HK-2 (cell line): ENCODE data around the gene SF3A2.
"Not testable (repeated sequence)": the region's sequence is repeated elsewhere in the genome, so short reads cannot be mapped to it uniquely, and the experiment has no call there.

Source experiments
- DNase-seq: peaks from one replicate; pipeline ENCODE4 v3.0.0-alpha.2; 2018; ENCODE audit not compliant: unreplicated experiment

SF3A2 gene

GRCh38 chr19:2274931-2275535, 38.4 kb downstream of the SF3A2 start:
- DNase-seq, result peak; percentile 71

GRCh38 chr19:2275588-2276428, 39.2 kb downstream of the SF3A2 start:
- DNase-seq, result no peak

- no peak for DNase-seq
These were observed 39.9 kb downstream of the SF3A2 start for GRCh38 chr19:2276429-2276986.

GRCh38 chr19:2277138-2277537, 40.5 kb downstream of the SF3A2 start:
- DNase-seq, result no peak

GRCh38 chr19:2278459-2279158, 42.0 kb downstream of the SF3A2 start:
- DNase-seq, result no peak

GRCh38 chr19:2280633-2281264, 44.1 kb downstream of the SF3A2 start:
- DNase-seq, result no peak

- DNase-seq, result not testable (repeated sequence)
These were observed 44.8 kb downstream of the SF3A2 start for GRCh38 chr19:2281265-2282061.

GRCh38 chr19:2282062-2282861, 45.6 kb downstream of the SF3A2 start, which contains the start of gene PEAK3:
Gene PEAK3, minus strand, starts transcription at chr19:2282175. Its CDS starts 1,244 bp downstream, at chr19:2280931.
- DNase-seq, result peak; percentile 71

- no peak for DNase-seq
These were observed 46.2 kb downstream of the SF3A2 start for GRCh38 chr19:2282862-2283237.

GRCh38 chr19:2283835-2284507, 47.3 kb downstream of the SF3A2 start:
- no peak for DNase-seq

GRCh38 chr19:2286402-2287140, 49.9 kb downstream of the SF3A2 start:
- no peak for DNase-seq

- no peak for DNase-seq
These were observed 51.1 kb downstream of the SF3A2 start for GRCh38 chr19:2287585-2288337.

- DNase-seq, result no peak
These were observed 51.8 kb downstream of the SF3A2 start for GRCh38 chr19:2288338-2288817.

- no peak for DNase-seq
These were observed 52.4 kb downstream of the SF3A2 start for GRCh38 chr19:2288818-2289713.

- no peak for DNase-seq
These were observed 53.3 kb downstream of the SF3A2 start for GRCh38 chr19:2289714-2290435.
